GM12865 (cell line): ENCODE results near the gene SLC35A1.

ENCODE experiments used
- DNase-seq: peaks from one replicate; pipeline ENCODE4 v3.0.0; 2010; ENCODE audit warnings: low read depth
- H3K4me3 ChIP-seq: 2 replicates; pipeline ENCODE4 v1.5.1; 2011; ENCODE audit warnings: mild to moderate bottlenecking, low read depth, low read length, control low read depth
- CTCF ChIP-seq: IDR thresholded peaks from 2 replicates; pipeline ENCODE4 v1.5.1; 2011; ENCODE audit warnings: low read length, control low read depth, low read depth, inconsistent platforms; ENCODE audit not compliant: insufficient read depth; ENCODE audit errors: missing control alignments

SLC35A1 gene

DNA sequence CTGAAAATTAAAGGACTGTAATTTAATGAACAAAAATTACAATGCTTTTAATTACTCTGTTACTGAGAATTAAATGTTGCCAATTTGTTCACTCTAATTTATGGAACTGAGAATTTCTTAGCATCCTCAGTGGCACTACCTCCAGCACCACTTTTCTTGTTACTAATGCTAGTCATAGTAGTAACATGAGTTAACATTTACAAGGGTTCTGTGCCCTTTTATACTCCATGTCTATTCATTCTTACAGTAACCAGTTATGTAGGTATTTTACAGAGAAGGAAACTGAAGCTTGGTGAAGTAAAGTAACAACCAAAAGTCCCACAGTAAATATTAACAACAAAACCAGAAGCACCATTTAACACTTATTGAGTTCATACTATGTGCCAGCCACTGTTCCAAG lies 82.7 kb downstream of the SLC35A1 start:
- no peak overlapping the region for H3K4me3 ChIP-seq
- no peak for DNase-seq
- TF ChIP-seq CTCF, result no peak

DNA sequence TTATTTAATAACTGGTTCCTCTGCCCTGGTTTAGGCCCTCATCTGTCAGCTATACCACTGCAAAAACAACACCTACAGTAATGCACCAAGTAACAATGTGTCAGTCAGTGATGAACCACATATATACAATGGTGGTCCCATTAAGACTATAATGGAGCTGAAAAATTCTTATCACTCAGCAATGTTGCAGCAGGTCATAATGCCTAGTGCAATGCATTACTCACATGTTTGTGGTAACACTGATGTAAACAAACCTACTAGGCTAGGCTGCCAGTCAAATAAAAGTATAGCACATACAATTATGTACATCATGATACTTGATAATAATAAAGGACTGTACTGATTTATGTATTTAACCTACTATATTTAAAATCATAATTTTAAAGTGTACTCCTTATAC lies 85.7 kb downstream of the SLC35A1 start:
- no peak for TF ChIP-seq CTCF
- no peak overlapping the region for H3K4me3 ChIP-seq
- DNase-seq, result no peak

DNA sequence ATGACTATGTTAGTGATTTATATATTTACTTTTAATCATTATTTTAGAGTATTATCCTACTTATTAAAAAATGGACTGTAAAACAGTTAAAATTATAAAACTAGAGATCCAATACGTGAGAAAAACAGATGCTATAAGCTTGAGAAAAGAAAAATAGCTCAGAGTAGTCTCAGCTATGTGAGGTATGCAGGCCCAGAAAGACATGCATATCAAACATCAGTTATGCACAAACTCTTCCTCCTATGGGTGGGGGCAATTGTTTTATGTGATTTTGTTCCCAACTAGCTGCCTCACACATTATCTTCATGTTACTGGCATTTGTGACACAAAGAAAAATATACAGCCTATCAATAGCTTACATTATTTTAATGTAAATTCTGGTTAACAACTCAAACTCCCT lies 88.2 kb downstream of the SLC35A1 start:
- H3K4me3 ChIP-seq, result no peak overlapping the region
- TF ChIP-seq CTCF, result no peak
- DNase-seq, result no peak
